GM12892 (cell line): Measurements from ENCODE around the gene GDF2.

ENCODE experiments used
- DNase-seq: peaks from one replicate; pipeline ENCODE4 v3.0.0; 2011; ENCODE audit not compliant: insufficient read length
- FAIRE-seq: peaks from 2 replicates; lab custom pipeline; 2011; peaks lifted over from hg19 to GRCh38; lab: Jason Lieb, UNC
- POLR2A ChIP-seq: IDR thresholded peaks from 2 replicates; pipeline ENCODE4 v1.6.1; 2011; ENCODE audit warnings: low read depth, low read length, control low read depth
- POLR2AphosphoS5 ChIP-seq: IDR thresholded peaks from 2 replicates; pipeline ENCODE4 v1.6.1; 2011; ENCODE audit warnings: low read depth, low read length, control low read depth
- TAF1 ChIP-seq: IDR thresholded peaks from 2 replicates; pipeline ENCODE4 v1.6.1; 2011; ENCODE audit warnings: low read depth, mild to moderate bottlenecking, control low read depth, low read length, borderline replicate concordance

The GDF2 gene

DNA sequence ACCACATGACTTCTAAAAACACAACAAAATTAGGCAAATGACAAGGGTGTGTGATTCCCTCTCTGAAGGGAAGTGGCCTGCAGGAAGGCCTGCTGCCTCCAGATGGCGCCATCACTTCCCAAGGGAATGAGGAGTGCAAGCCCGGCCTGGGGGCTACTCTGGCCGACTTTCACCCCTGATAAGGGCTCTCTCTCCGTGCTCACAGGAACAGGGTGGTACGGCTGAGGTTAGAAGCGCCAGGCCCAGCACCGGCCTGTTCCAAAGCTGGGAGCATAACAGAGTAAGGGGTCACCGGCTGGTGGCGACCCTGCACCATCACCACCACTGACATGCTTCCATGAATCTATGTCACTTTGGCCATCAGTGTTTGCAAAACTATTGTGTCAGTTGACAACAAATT is 39.0 kb downstream of the GDF2 start:
- DNase-seq: no peak
- no peak for TF ChIP-seq POLR2AphosphoS5
- no peak for TF ChIP-seq POLR2A
- no peak for TF ChIP-seq TAF1
- FAIRE-seq: no peak

DNA sequence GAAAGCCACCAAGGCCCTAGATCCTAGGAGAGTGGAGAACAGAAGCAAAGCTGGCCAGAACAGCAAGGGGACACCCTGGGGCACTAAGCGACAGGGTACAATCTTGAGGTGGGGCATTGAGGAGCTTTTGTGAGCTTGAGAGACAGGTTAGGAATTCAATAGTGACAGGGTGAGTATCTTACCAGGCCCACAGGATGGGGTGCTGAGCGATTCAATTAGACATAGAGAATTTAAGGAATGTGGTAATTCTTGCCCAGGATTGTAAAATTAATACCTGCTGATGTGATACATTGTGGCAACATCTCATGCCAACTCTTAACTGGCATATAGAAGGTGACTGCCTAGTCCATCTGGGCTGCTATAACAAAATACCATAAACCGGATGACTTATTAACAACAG is 39.9 kb downstream of the GDF2 start:
- TF ChIP-seq POLR2A (no peak), TAF1 (no peak), POLR2AphosphoS5 (no peak)
- no peak for DNase-seq
- FAIRE-seq: no peak

DNA sequence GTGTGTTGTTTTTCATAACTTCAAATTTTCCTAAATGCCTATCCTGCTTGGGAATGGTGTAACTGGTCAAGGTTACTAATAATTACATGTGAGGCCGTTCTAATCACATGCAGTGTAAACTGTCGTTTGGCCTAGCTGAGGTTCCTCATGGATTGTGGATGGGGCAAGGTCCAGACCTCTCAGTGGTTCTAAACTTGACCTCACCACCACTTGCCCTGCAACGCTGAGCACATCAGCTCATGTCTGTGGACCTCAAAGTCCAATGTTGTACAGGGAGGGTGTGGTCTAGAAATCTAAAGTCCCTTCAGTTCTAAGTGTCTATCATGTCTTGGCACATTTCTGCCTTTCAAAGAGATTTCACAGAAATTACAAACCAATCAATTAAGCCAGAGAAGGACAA is 41.5 kb downstream of the GDF2 start:
- FAIRE-seq (no peak), DNase-seq (no peak)
- TF ChIP-seq POLR2A: no peak
- TF ChIP-seq POLR2AphosphoS5: no peak
- no peak for TF ChIP-seq TAF1

DNA sequence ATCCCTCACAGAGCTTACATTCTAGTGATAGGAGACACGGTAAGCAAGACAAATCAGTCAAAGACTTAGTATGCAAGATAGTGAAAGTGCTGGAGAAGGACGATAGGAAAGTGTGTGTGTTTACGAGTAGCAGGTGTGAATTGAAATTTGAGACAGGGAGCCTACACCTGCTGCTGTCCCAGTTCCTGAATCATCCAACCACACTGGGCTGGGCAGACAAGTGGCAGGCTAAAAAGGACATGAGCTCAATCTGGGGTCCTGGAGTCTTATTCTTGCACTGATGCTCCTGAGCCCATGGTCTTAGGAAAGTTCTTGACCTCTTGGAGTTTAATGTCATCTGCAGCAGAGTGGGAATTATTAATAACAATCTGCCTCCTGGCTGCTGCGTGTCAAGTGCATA is 42.1 kb downstream of the GDF2 start:
- FAIRE-seq: no peak
- DNase-seq: no peak
- TF ChIP-seq POLR2AphosphoS5 (no peak), TAF1 (no peak), POLR2A (no peak)

- FAIRE-seq: no peak
- DNase-seq: no peak
- TF ChIP-seq POLR2AphosphoS5: no peak
- no peak for TF ChIP-seq TAF1
- no peak for TF ChIP-seq POLR2A
These were observed 42.7 kb downstream of the GDF2 start for GRCh38 chr10:47364911-47365310.

GRCh38 chr10:47365431-47366180 is 43.4 kb downstream of the GDF2 start:
- TF ChIP-seq TAF1 (no peak), POLR2A (no peak), POLR2AphosphoS5 (no peak)
- no peak for DNase-seq
- no peak for FAIRE-seq

GRCh38 chr10:47366181-47366631 is 44.0 kb downstream of the GDF2 start:
- FAIRE-seq (no peak), DNase-seq (no peak)
- TF ChIP-seq TAF1 (no peak), POLR2AphosphoS5 (no peak)

GRCh38 chr10:47366731-47367460 is 44.6 kb downstream of the GDF2 start:
- TF ChIP-seq POLR2A (no peak), POLR2AphosphoS5 (no peak), TAF1 (no peak)
- FAIRE-seq (no peak), DNase-seq (no peak)

DNA sequence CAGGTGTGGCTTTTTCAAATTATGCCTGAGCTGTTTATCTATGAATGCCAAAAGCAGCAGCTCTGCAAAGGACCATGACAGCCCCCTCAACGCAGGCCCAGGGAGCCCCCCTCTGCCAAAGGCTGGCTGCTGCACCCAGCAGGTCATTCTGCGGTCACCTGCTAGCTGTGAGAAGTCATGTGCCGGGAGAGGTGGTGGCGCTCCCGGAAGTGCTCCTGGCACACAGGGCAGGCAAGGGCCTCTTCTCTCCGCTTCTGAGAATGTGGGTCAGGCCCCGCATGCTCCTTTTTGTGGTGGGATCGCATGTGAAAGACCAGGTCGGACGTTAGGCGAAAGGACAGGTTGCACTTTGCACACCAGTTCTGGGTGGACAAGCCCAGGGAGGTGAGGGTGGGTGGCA is 45.4 kb downstream of the GDF2 start:
- FAIRE-seq (no peak), DNase-seq (no peak)
- TF ChIP-seq POLR2A (no peak), POLR2AphosphoS5 (no peak), TAF1 (no peak)

DNA sequence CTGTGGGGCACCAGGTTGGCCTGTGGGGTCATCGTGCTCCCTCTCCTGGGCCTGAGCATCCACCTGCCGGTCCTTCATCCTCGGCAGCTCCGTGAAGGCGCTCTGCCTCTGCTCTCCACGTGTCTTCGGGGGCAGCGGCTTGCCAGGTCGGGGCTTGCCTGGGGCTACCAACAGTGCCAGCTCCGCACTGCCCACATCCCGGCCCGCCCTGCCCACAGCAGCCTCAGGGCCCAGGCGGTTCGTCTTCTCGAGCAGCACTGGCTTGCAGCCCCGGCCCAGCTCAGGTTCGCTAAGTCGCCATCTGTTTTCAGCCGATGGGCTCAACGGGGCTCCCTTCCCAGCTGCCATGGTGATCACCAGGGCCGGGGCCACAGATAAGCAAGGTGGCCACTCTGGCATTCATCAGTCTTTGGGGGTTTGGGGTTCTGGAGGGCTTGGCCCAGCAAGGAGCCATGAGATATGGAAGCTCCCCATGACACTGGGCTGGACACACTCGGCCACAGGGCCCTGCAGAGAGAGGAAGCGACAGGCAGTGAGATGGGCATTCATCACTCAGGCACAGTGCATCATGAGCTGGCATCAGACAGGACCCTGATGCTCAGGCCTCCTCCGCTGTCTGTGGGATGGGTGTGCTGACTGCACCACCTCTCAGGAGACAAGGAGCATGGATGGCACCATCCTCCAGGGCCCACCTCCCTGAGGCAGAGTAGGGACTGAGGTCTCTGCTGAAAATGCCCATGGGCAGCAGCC is 46.4 kb downstream of the GDF2 start:
- no peak for FAIRE-seq
- DNase-seq: no peak
- TF ChIP-seq TAF1 (no peak), POLR2AphosphoS5 (no peak), POLR2A (no peak)

GRCh38 chr10:47369251-47369894 is 47.1 kb downstream of the GDF2 start:
- DNase-seq: no peak
- TF ChIP-seq POLR2A (no peak), POLR2AphosphoS5 (no peak), TAF1 (no peak)
- no peak for FAIRE-seq

DNA sequence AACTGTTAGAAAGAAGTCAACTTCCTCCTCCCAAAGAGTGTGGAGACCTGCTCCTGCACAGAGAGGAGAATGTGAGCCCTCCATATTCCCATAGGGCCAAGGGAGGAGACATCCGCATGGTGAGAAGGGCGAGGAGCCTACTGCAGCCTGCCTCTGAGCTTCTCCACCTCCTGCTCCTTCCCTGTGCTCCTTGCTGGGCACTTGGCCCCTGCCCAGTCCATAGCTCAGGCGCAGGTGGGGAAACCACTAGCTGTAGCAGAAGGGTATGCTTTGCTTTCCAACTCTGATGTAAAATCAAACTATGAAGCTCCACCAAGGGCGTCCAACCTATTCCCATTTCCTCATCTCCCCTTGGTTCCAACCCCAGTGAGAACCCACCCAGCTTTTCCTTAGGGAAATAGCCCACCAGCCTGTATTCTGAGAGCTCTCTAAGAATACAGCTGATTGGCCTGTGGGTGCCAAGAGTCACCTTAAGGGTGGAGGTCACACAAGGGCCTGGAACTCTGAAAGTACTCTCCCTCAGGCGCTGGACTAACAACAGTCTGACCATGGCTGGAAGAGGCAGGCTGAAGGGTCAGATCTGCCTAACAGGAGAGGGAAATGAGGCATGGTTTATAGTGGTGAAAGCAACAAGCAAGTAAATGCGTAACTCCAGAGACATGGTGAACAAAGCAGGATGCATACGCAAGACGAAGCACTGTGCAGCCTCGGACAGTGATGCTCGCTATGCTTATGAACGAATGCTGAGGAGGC is 47.9 kb downstream of the GDF2 start:
- TF ChIP-seq POLR2A (no peak), TAF1 (no peak), POLR2AphosphoS5 (no peak)
- FAIRE-seq (no peak), DNase-seq (no peak)

- no peak for FAIRE-seq
- TF ChIP-seq POLR2AphosphoS5: no peak
- no peak for TF ChIP-seq POLR2A
- TF ChIP-seq TAF1: no peak
- no peak for DNase-seq
These were observed 48.6 kb downstream of the GDF2 start for GRCh38 chr10:47370878-47371277.
